BLaER1 (cell line): ENCODE results near the gene RPS6KA5.

ENCODE experiments used
- H3K27ac ChIP-seq: shearing (Covaris generic); formaldehyde crosslinking; 2 replicates; pipeline ENCODE4 v1.8.1; 2022
- H3K27me3 ChIP-seq: shearing (Covaris generic); formaldehyde crosslinking; 2 replicates; pipeline ENCODE4 v1.8.1; 2022
- H3K36me3 ChIP-seq: shearing (Covaris generic); formaldehyde crosslinking; 2 replicates; pipeline ENCODE4 v1.8.1; 2022
- H3K4me1 ChIP-seq: shearing (Covaris generic); formaldehyde crosslinking; 2 replicates; pipeline ENCODE4 v1.8.1; 2022
- H3K4me2 ChIP-seq: shearing (Covaris generic); formaldehyde crosslinking; 2 replicates; pipeline ENCODE4 v1.8.1; 2022
- H3K4me3 ChIP-seq: shearing (Covaris generic); formaldehyde crosslinking; 2 replicates; pipeline ENCODE4 v1.8.1; 2022
- H3K9ac ChIP-seq: shearing (Covaris generic); formaldehyde crosslinking; 2 replicates; pipeline ENCODE4 v1.8.1; 2022
- H3K9me3 ChIP-seq: shearing (Covaris generic); formaldehyde crosslinking; 2 replicates; pipeline ENCODE4 v1.8.1; 2022
- H4K20me1 ChIP-seq: shearing (Covaris generic); formaldehyde crosslinking; 2 replicates; pipeline ENCODE4 v1.8.1; 2022
- Cebpa-rat ChIP-seq: shearing (Covaris generic); IDR thresholded peaks from 2 replicates; pipeline ENCODE4 v1.8.1; 2022

RPS6KA5 gene

DNA sequence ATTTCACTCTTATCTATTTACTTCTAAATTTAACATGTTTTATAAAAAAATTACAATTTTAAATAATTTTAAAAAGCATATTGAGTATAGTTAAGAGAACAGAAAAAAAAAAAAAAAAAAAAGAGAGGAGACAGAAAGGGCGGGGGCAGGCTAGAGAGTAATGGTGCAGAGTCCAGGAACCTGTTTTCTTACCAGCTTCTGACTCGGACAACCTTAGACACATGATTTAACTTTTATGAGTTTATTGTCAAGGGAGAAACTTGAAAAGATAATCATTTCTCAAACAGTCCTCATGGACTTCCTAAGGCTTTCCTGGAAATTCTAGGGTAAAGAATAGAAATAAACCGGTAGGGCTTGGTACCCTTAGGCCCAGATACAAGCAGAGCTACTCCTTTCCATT, 84.3 kb downstream of the RPS6KA5 start:
- TF ChIP-seq Cebpa-rat: no peak
- no peaks in the 10 kb centered on the region for H3K27me3 ChIP-seq
- H3K4me2 ChIP-seq: no peak overlapping the region
- no peaks in the 10 kb centered on the region for H3K4me1 ChIP-seq
- no peak overlapping the region for H3K4me3 ChIP-seq
- no peak overlapping the region for H3K27ac ChIP-seq
- no peak overlapping the region for H3K9ac ChIP-seq
- peaks cover 9% of the 10 kb centered on the region; the same call in 1 of the 2 replicates for H3K36me3 ChIP-seq
- no peaks in the 10 kb centered on the region for H3K9me3 ChIP-seq
- H4K20me1 ChIP-seq: no peaks in the 10 kb centered on the region

GRCh38 chr14:90971687-90972086, 88.8 kb downstream of the RPS6KA5 start:
- no peak overlapping the region for H3K27ac ChIP-seq
- TF ChIP-seq Cebpa-rat: no peak

GRCh38 chr14:90970167-90970600, 90.3 kb downstream of the RPS6KA5 start:
- no peaks in the 10 kb centered on the region for H3K36me3 ChIP-seq
- H3K9ac ChIP-seq: no peak overlapping the region
- H4K20me1 ChIP-seq: no peaks in the 10 kb centered on the region
- H3K4me2 ChIP-seq: no peak overlapping the region
- no peaks in the 10 kb centered on the region for H3K4me1 ChIP-seq
- H3K27ac ChIP-seq: no peak overlapping the region
- no peaks in the 10 kb centered on the region for H3K9me3 ChIP-seq
- H3K27me3 ChIP-seq: no peaks in the 10 kb centered on the region
- no peak for TF ChIP-seq Cebpa-rat
- no peak overlapping the region for H3K4me3 ChIP-seq

More at GRCh38 chr14:90971687-90972086, 88.8 kb downstream of the RPS6KA5 start:
- H3K9ac ChIP-seq: no peak overlapping the region
- no peaks in the 10 kb centered on the region for H3K27me3 ChIP-seq
- H4K20me1 ChIP-seq: no peaks in the 10 kb centered on the region
- no peaks in the 10 kb centered on the region for H3K9me3 ChIP-seq
- no peak overlapping the region for H3K4me2 ChIP-seq
- H3K4me1 ChIP-seq: no peaks in the 10 kb centered on the region
- H3K36me3 ChIP-seq: no peaks in the 10 kb centered on the region
- H3K4me3 ChIP-seq: no peak overlapping the region

DNA sequence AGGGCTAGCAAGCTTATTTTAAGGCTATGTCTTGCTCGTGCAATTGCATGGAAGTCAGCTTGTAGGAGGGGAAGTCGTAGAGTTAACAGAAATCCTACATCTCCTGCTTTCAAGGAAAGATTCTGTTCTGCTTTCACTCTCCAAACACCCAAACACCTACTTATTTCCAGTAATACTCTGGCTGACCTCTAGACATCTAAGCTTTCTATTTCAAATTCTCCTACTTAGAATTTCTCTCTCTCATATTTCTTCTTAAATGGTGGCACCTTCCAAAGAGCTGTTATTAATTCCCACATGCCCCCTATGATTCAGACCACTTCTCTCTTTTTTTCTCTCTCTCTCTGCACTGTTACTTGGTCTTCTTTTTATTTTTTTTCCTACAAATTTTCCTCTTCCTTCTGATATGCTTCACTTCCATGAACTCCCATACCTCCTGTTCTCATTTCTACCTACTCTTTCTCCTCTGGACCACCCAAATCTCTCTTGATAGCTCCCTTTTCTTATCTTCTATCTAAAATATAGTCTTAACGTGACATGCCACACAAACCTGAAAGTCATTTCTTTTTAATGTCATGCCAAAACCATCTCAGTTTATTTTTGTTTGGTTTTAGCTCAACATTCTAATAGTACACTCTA, 90.8 kb downstream of the RPS6KA5 start:
- Histone ChIP-seq H4K20me1 (no peaks in the 10 kb centered on the region), H3K9ac (no peak overlapping the region), H3K27me3 (no peaks in the 10 kb centered on the region), H3K27ac (no peak overlapping the region), H3K4me1 (no peaks in the 10 kb centered on the region), H3K4me2 (no peak overlapping the region), H3K36me3 (no peaks in the 10 kb centered on the region), H3K4me3 (no peak overlapping the region), H3K9me3 (no peaks in the 10 kb centered on the region)
- TF ChIP-seq Cebpa-rat: no peak

GRCh38 chr14:90968025-90968424, 92.4 kb downstream of the RPS6KA5 start:
- no peak overlapping the region for H3K4me2 ChIP-seq
- H3K4me1 ChIP-seq: no peaks in the 10 kb centered on the region
- no peak overlapping the region for H3K27ac ChIP-seq
- H3K27me3 ChIP-seq: no peaks in the 10 kb centered on the region
- H4K20me1 ChIP-seq: no peaks in the 10 kb centered on the region
- TF ChIP-seq Cebpa-rat: no peak
- H3K9ac ChIP-seq: no peak overlapping the region
- H3K9me3 ChIP-seq: no peaks in the 10 kb centered on the region
- no peaks in the 10 kb centered on the region for H3K36me3 ChIP-seq
- no peak overlapping the region for H3K4me3 ChIP-seq

DNA sequence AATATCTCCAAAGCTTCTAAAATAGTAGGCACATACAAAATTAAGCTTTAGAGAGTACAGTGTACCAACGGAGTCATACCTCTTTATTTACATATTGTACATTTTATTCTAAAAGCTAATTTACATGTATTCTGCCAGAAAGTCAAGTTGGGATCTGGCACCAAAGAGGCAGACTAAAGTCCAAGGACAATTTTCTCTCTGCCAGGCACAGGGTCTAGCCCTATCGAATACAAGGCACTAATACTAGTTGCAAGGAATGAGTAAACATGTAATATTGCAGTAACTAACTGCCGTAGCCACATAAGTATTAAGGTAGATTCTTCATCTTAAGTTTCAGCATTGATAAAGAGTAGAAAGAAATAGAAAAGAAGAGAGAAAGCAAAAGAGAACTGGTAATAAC, 93.9 kb downstream of the RPS6KA5 start:
- TF ChIP-seq Cebpa-rat: no peak

GRCh38 chr14:90965765-90966164, 94.7 kb downstream of the RPS6KA5 start:
- H3K9ac ChIP-seq: no peak overlapping the region
- H3K4me2 ChIP-seq: no peak overlapping the region
- H3K4me1 ChIP-seq: no peaks in the 10 kb centered on the region
- no peaks in the 10 kb centered on the region for H3K27me3 ChIP-seq
- no peak overlapping the region for H3K4me3 ChIP-seq
- H4K20me1 ChIP-seq: no peaks in the 10 kb centered on the region
- no peaks in the 10 kb centered on the region for H3K36me3 ChIP-seq
- TF ChIP-seq Cebpa-rat: no peak
- H3K9me3 ChIP-seq: no peaks in the 10 kb centered on the region
- no peak overlapping the region for H3K27ac ChIP-seq

More for the DNA sequence above, 93.9 kb downstream of the RPS6KA5 start:
- Histone ChIP-seq H3K4me2 (no peak overlapping the region), H3K4me3 (no peak overlapping the region), H3K27ac (no peak overlapping the region), H3K9ac (no peak overlapping the region), H4K20me1 (no peaks in the 10 kb centered on the region), H3K36me3 (no peaks in the 10 kb centered on the region), H3K27me3 (no peaks in the 10 kb centered on the region), H3K9me3 (no peaks in the 10 kb centered on the region), H3K4me1 (no peaks in the 10 kb centered on the region)

GRCh38 chr14:90963343-90963742, 97.1 kb downstream of the RPS6KA5 start:
- no peaks in the 10 kb centered on the region for H4K20me1 ChIP-seq
- H3K36me3 ChIP-seq: no peaks in the 10 kb centered on the region
- no peaks in the 10 kb centered on the region for H3K9me3 ChIP-seq
- H3K9ac ChIP-seq: no peak overlapping the region
- no peaks in the 10 kb centered on the region for H3K27me3 ChIP-seq
- no peak overlapping the region for H3K4me3 ChIP-seq
- no peaks in the 10 kb centered on the region for H3K4me1 ChIP-seq
- no peak overlapping the region for H3K27ac ChIP-seq
- no peak for TF ChIP-seq Cebpa-rat
- H3K4me2 ChIP-seq: no peak overlapping the region

GRCh38 chr14:90962505-90963109, 97.8 kb downstream of the RPS6KA5 start:
- no peak overlapping the region for H3K4me2 ChIP-seq
- TF ChIP-seq Cebpa-rat: no peak
- H3K9me3 ChIP-seq: 0 out of 2 replicates have a peak, but pooled peaks cover 4% of the 10 kb centered on the region
- H3K27ac ChIP-seq: no peak overlapping the region
- no peaks in the 10 kb centered on the region for H3K4me1 ChIP-seq
- no peaks in the 10 kb centered on the region for H4K20me1 ChIP-seq
- H3K4me3 ChIP-seq: no peak overlapping the region
- no peak overlapping the region for H3K9ac ChIP-seq
- peaks cover under 1% of the 10 kb centered on the region; the same call in 1 of the 2 replicates for H3K36me3 ChIP-seq
- no peaks in the 10 kb centered on the region for H3K27me3 ChIP-seq

DNA sequence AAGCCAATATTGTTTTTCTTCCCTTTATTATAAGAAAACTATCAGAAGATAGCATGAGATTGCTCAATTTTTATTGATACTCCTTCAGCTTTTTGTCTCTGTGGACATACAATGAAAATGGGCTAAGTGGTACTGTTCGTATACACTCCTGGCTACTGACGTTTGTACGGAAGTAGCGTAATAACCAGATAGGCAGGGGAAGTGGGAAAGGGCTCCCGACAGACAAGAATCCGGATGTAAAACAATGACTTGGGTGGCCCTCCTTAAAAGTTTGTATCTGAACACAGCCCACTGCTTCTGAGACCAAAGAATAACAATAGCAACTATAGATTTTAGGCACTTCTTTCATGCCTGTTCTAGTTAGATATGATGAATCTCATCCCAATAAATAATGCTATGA, 99.6 kb downstream of the RPS6KA5 start:
- H3K4me3 ChIP-seq: no peak overlapping the region
- peaks cover 5% of the 10 kb centered on the region; the same call in 1 of the 2 replicates for H3K36me3 ChIP-seq
- no peak overlapping the region for H3K9ac ChIP-seq
- H3K4me2 ChIP-seq: no peak overlapping the region
- no peaks in the 10 kb centered on the region for H3K4me1 ChIP-seq
- H4K20me1 ChIP-seq: no peaks in the 10 kb centered on the region
- H3K9me3 ChIP-seq: peaks cover 18% of the 10 kb centered on the region
- no peak for TF ChIP-seq Cebpa-rat
- no peaks in the 10 kb centered on the region for H3K27me3 ChIP-seq
- H3K27ac ChIP-seq: no peak overlapping the region
